Measurements from ENCODE around the gene TXK.
"Not testable (repeated sequence)": the region's sequence is repeated elsewhere in the genome, so short reads cannot be mapped to it uniquely, and the experiment has no call there.

The TXK gene

DNA sequence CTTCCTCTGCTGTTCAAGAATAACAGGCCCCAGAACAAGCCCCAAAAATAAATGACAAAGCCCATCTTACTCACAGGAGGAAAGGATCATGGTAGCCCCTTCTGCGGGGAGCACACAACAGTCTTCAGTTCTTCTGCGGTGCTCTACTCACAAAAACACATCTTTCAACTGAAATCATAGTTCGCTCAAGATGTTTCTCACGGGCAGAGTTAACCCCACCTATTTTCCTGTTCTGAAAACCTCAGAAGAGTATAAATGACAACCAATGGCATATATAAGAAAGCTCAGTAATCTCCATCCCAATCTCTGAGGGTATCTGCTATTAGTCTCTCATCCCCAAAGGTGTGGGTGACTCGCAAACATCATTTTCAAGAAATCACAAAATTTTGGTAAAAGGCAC is at the start of gene TXK:
TXK (minus strand) TSS at position 170 of the 400 bp plus-strand sequence; CDS start at position 90, 80 bp downstream.
- DNase-seq (ENCODE audit: low read depth) = no peak

DNA sequence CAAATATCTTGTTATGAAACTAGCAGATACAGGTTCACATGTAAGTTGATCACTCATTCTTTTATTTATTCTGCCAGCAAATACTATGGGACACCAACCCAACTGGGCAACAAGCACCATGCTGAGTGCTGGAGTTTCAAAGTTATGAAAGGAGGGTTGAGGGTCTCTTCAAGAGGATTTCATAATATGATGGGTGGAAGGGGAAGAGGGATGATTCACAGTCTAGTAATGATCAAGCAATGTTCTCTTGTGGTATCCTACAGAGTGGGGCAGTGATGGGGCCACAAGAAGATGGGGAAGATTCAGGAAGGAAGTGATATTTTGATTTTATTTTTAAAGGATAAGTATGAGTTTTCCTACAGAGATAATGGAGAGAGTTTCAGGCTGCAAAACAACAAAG is 46.2 kb upstream of the TXK start:
- DNase-seq (ENCODE audit: low read depth) = no peak

DNA sequence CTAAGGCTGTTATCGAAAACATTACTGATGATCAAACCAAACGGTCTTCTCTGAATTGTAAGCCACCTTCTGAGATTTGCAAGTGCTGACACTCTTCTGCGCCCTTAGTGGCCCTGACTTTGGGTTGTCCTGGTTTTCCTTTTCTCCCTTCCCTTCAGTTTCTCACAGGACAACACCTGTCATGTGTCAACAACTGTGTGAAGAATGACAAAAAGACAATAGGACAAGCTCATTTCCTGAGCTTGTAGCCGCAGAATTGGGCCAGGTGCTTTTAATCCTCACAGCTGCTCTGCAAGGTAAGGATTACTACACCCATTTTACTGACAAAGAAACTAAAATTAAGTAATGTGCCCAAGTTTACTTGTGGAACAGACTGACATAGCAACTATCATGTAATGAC is 44.9 kb upstream of the TXK start:
- no peak for DNase-seq (ENCODE audit: low read depth)

DNA sequence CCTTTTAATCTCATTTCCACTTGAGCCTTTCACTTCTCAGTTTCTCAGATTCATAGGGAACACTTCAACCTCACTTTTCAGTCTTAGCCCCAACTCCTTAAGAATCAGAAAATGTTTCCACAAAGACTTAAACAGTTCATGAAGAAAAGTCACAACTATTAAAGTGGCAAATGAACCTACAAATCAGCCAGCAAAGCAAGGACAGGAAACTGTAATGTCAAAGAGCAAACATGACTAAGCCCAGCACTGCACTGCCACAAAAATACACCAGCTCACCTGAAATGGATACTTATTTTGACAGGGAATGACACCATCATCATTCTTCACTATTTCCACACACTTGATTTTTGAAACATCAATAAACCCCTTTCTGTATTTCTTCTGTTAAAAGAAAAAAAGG is 41.8 kb upstream of the TXK start:
- no peak for DNase-seq (ENCODE audit: low read depth)

DNA sequence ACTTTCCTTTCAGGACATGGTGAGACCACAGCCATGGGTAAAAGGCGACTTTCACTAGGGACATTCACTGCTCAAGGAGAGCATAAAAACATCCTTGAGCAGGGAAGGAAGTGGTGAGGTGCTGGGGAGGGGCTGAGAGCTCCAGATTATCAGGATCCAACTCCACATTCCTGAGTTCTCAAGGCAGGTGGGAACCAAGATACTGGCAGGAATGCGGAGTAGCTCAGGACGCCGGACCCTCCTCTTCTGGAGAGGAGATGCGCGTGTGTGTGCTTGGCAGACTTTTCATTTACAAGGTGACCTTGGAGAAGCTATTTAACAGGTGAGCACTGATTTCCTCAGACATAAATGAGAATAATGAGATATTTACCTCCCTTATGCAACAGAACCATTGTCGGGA is 41.3 kb upstream of the TXK start:
- DNase-seq (ENCODE audit: low read depth) = no peak

DNA sequence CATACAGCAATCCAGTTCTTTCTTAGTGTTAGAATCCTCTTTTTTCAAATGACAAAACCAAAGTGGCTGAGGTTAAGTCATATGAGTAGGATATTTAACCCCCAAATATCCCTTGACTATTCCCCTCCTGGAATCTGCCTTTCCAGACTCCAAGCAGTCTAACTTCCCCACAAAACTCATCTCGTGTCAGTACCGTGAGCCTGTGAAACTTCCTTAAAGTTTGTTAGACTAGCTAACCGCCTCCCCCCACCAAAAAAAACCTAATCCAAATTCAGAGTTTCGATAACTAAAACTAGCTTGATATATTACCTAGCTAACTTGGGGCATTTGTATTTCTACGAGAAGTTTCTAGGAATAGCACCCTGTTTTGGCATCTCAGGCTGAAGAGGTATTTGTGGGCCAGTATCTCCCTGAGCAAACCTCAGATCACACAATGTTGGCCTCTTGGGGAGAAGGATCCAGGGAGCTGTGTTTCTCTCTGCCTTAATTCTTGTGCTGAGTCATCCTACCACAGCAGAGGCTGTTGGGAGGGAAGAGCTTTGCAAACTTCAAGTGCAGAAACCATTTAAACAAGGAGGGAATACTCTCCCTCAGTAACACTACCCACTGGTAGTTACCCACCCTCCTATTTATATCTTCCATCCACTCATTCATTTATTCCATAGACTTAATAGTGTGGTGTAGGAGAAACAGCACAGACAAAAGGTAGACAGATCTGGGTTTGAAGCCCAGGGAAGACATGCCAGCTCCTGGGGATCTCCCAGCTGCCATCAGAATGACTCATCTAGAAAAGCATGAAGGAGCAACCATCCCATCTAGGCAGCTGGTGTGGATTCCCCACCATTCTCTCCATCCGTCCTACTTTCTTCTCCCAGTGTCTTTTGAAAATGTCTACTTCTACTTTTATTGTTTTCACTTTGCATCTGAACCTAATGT is 39.3 kb upstream of the TXK start:
- no peak for DNase-seq (ENCODE audit: low read depth)

DNA sequence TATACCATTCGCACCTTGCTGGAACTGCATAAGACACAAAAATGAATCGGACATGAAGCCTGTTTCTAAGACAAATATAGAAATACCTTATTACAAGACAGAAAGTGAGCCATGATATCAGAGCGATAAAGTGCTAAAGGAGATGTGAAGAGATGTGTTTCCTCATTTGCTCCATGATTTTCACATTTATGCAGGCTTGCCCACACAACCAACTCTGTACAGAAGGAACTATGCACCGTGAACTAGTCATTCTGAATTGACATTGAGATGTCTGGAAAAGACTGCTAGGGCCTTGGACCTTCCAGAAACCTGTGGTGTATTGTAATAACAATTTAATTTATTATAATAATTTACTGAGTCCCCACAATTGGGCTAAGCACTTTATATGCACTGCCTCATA is 38.6 kb upstream of the TXK start:
- DNase-seq (ENCODE audit: low read depth) = no peak

DNA sequence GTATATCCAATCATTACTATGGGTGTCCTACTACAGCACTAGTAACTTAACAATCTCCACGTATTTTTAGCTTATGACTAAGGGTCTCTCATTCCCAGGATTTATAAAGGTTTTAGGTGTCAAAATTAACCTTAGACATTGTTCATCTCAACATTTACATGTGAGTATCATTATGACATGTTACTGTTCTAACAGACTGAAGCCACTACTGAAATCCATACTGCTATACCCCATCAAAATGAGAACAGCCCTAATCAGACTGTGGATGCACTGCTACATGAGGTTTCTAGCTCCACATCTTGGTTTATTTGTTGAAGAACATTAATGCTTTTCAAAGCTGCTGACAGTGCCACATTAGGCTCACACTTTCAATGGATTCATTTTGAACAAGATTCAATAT is 35.6 kb upstream of the TXK start:
- no peak for DNase-seq (ENCODE audit: low read depth)

DNA sequence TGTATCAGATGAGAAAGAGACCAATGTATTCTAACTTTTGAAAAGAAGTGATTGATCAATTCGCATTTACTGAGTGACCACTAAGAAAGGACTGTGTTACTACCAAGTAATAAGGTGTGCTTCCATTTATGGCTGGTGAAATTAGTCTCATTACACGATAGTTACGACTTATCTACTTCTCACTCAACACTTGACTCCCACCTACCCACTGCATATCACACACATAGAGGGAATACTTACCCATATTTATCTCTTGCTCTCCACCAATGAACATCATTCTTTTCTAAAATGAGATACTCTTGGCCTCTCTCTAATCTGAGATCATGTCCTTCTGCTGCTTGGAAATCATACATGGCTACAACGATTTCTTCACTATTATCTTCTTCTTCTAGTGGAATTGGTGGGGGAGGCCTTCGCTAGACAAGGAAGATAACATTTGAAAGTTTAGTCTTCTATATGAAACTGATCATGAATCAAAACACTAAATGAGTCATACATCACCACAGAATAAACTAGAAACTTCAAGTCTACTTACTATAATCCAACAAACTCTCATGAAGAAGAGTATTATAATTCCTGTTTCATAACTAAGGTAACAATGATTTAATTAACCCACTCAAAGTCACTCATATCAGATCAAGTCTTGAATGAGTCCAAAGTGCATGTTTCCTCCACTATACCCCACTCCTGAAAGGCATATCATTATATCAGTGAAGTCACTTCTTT is 33.7 kb upstream of the TXK start:
- no peak for DNase-seq (ENCODE audit: low read depth)

DNA sequence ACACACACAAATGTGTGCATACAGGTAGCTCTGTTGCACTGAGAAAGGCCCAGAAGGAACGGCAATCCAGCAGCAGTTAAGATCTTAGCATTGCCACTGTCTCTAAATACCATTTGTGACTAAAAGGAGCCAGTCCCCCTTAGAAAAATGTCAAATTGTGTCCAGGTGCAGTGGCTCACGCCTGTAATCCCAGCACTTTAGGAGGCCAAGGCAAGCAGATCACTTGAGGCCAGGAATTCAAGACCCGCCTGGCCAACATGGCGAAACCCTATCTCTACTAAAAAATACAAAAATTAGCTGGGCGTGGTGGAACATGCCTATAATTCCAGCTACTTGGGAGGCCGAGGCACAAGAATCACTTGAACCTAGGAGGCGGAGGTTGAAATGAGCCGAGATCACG is 30.5 kb upstream of the TXK start:
- not testable (repeated sequence) for DNase-seq (ENCODE audit: low read depth)

DNA sequence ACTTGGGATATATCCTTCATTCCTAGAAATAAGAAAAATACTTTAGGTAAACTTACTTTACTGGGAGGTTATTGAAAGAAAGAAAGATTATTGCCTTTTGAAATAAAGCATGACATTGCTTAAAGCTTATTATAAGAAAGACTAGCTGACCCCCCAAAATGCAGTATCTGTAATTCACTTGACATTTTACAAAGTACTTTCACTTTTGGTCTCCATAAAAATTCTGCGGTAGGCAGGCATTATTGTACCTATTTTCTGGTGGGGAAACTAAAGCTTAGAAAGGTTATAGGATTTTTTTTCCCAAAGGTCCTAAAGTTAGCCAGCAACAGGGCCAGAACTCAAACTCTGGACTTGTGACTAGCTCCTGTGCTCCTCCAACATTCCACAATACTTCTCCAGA is 29.7 kb upstream of the TXK start:
- no peak for DNase-seq (ENCODE audit: low read depth)

DNA sequence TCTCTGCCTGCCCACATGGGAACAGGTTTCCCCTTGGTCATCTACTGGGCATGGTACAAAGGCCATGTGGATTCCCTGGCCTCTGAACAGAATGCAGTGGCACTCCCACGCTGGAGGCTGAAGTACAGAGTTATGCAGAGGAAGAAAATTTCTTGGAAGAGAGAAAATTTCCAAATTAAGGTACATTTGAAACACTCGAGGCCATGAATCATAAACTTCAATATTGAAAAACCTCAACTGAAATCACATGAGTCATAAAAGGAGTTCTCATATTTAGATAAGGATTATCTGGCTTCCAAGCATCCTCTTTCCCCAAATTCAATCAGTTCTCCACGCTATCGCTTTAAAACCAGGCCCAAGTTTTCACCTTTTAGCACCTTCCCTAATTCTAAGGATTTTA is 28.1 kb upstream of the TXK start:
- no peak for DNase-seq (ENCODE audit: low read depth)

DNA sequence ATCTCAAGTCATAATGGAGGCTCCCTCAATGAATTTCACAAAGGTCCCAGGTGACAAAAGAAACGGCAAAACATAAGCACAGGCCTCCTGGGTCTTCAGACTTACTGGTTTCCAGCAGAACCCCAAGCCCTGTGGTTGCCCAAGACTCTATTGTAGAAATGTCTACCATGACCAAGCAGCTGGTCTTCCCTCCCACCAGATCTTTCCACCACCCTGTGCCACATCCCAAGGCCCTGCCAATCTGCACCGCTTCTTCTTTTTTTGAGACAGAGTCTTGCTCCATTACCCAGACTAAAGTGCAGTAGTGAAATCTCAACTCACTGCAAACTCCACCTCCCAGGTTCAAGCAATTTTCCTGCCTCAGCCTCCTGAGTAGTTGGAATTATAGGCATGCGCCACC is 23.2 kb upstream of the TXK start:
- no peak for DNase-seq (ENCODE audit: low read depth)

DNA sequence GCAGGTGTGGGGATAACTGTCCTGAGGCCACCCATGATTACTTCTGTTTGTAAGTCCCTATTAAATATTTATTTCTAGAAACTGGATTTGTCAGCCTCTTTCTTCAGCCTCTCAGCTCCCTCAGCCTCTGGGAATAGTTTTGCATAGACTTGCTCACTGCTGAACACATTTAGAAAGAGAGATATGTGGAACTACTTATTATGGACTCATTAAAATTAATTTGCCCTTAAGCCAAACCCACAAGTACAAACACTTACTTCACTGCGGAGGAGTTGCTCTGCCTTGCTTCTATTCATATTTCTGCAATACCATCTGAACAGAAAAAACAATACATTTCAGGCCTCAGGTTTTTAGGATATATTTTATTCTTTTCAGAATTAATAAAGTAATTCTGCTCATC is 22.4 kb upstream of the TXK start:
- no peak for DNase-seq (ENCODE audit: low read depth)

DNA sequence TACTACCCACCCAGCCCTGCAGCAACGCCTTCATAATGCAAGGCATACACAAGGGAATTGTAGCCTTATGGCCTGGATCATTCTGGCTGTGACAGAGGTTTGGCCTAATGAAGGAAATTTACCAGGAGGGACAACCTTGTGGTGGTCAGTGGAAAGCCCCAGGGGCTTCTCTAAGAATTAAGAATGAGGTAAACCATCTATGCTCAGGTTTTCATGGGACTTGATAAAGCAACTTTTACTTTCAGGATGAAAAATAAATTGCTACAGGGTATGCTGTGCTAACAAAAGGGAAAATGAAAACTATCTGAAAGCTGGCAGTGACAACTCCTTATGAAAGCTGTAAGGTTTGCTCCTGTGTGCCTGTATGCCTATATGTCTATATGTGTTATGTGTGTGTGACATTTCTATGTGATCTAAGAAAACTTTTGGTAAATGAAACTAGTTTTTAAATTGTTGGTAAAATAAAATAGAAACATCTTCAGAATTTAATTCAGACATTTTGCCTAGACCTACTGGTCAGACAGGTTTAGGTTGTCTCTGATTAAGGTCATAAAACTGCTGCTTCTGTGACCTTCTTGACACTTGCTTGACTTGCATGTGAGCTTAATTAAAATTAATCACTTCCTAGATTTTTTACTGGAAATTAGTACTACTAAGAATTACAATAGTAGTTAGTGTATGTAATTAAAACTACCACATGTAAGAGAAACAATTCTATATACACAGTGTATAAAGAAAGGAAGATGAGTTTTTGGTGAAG is 19.9 kb upstream of the TXK start:
- DNase-seq (ENCODE audit: low read depth) = no peak

DNA sequence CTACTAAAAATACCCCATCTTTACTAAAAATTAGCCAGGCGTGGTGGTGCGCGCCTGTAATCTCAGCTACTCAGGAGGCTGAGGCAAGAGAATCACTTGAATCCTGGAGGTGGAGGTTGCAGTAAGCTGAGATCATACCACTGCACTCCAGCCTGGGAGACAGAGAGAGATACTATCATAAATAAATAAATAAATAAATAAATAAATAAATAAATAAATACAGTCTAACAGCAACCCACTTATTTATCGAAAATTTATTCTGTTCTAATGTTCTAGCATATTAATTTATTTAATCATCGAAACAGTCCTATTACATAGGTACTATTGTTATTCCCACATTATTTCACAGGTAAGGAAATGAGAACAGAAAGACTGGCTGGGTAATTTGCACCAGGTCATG is 18.2 kb upstream of the TXK start:
- no peak for DNase-seq (ENCODE audit: low read depth)

DNA sequence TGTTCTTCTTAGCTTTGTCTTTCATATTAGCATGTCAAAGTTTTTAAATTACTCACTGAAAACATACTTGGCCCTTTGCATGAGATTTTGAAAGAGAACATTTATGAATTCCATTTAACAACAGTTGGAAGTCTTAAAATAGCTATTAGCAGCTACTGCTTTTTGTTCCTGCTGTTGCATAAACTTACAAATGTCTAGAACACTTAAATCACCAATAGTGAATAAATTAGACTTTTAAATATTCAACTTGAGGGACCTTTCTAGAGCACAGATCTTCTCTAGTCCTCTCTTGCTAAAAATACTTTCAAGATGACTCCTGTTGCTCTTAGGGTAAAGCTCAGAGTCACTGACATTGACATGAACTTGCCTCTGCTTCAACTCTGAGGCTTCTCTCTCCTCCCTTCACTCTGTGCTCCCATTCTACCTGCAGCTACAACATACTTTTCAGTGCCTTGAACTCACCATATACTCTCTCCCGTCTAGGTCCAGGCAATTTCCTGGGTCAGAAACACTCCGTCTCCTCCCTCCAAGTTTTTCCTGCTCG is 15.8 kb upstream of the TXK start:
- DNase-seq (ENCODE audit: low read depth) = no peak

DNA sequence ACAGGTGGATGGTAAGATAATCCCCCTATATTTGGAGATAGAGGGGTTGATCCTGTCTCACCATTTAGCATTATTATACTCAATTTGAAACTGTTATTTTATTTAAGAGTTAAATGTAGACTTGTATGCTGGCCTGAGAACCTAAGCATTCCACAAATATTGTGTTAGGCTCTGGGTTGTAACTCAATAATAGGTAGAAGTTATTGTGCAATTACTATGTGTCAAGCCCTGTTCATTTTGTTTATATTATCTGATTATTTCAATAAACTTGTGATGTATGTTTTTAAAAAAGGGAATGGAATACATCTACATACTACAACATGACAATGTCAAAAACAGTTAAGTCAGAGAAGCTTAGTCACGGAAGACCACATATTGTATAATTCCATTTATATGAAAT is 13.6 kb upstream of the TXK start:
- DNase-seq (ENCODE audit: low read depth) = no peak

DNA sequence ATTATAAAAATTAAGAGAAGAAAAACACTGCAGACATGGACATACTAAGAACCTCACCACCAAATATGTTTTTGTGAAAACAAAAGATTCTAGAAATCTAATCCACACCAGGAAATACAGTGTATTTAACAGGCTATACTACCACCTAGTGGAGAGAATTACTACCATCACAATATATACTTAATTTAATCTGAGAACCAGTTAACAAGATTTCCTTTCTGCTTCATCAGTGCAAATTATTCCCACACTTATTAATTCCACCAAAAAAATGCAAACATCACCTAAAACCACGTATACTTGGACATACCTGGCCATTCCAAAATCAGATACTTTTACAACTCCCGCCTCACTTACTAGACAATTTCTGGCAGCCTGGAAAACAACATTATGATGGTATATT is 7.0 kb upstream of the TXK start:
- DNase-seq (ENCODE audit: low read depth) = no peak

DNA sequence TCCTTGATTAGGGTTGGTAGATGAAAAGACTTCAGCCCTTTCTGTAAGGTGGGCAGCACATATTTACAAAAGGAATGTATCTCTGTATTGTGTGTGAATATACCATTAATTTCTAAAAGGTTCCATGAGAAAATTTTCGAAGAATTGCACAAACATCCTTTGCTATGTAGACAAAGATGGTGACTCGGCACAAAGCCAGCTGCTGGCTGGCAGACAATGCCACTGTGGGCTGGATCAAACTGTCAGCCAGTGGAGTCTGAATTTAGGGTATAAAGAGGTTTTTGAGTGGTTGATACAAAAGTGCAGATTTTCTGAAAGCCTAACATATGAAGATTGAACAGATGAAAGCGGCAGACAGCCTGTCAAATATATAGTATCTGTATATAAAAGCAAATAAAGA is 5.6 kb upstream of the TXK start:
- no peak for DNase-seq (ENCODE audit: low read depth)

DNA sequence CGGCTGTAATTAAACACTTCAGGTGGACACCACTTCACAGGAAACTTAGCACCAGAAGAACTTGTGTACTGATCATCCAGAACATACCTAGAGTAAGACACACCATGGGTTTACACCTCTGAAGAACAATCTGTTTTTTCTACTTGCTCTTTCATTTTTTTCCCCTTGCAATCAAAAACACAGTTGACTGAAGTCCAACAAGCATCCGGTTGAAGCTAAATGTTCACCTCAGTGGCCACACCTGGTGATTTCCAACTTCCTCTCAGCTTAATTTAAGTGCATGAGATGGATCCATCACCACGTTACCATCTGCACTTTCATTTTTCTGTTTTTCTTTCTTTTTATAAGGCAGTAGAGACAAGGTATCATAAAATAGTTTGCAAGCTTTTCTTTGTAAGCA is 4.9 kb upstream of the TXK start:
- DNase-seq (ENCODE audit: low read depth) = no peak

DNA sequence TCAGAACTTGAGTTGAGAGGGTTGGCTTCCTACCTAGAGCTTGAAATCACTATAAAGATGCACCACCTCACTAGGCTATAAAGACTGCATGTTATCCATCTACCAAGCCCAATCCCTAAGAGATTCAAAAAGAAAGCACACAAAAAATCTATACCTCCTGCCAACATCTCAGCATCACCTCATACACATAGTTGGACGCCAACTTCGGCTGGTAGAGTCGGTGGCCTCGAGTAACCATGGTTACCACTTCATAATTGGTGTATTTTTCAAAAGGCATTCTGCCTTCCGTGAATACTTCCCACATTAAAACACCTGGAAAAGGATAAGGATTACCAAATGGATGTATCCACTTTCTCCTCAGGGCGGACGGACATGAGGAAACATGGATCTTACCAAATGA is 4.5 kb upstream of the TXK start:
- DNase-seq (ENCODE audit: low read depth) = no peak

DNA sequence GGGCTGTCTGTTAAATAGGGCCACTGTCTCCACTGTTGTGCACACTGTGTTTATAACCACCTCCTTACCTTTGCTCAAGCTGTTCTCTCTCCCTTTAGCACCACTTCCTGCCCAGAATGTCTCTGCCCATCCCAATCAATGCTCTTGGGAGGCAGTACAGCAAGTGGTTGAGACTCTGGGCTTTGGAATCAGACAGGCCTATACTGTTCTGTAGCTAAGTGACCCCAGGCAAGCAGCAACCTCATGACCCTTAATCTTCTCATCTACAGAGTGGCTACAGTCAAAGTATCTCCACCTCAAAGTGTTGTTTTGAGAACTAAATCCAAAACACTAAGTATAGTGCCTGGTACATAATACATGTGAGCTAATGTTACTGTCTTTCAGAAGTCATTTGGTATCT is 3.8 kb upstream of the TXK start:
- DNase-seq (ENCODE audit: low read depth) = no peak
